Lower leg skin (tissue), 3 donors: ENCODE measurements around the gene IL1RN.

Experiments used
- POLR2A ChIP-seq, 2 donors: fragments of 450-650 bp; IDR thresholded peaks; one replicate each; pipeline ENCODE4 v1.6.1; 2016 to 2017; ENCODE audit warnings: antibody characterized with exemption in 2 of 2, mild to moderate bottlenecking in 1 of 2, moderate library complexity in 1 of 2
- TF ChIP-seq, protein P1 (sequence below), 3 donors: fragments of 450-650 bp; IDR thresholded peaks; one replicate each; pipeline ENCODE4 v1.5.1; 2016; ENCODE audit warnings: antibody characterized with exemption in 3 of 3, mild to moderate bottlenecking in 3 of 3, moderate library complexity in 2 of 3

DNA sequence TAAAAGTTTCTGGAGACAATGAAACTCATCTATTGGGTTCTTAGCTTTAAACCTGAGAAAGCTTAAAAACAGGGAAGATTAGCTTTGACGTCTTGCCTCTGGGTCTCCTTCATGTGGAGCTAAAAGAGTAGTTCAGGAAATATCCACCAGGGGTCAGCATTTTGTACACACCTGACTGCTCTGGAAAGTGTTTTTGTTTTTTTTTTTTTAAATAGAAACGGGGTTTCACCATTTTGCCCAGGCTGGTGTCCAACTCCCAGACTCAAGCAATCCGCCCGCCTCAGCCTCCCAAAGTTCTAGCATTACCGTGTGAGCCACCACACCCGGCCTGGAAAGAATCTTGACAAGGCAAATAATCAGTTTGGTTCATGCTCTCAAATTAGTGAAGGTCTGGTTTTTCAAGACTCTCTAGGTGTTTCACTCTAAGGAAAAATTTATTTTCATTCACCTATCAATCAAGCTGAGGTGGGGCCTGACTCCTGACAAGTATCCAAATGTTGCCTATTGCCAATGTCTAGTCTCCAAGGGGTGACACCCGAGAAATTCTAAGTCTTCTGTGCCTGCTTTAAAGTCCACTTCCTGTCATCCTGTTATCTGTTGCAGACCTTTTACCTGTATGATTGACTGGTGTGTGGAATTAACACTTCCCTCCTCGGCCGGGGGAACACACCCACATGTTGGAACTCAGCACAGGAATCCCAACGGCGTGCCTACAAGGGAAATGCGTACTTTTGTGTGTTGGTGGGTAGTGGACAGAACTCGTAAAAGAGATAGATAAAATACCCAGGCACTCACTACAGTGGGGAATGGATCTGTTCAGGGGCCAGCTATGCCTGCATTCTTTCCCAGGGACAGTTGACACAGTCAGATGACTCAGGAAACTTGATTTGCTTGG lies 11.3 kb downstream of the IL1RN start:
- TF ChIP-seq, protein P1, sequence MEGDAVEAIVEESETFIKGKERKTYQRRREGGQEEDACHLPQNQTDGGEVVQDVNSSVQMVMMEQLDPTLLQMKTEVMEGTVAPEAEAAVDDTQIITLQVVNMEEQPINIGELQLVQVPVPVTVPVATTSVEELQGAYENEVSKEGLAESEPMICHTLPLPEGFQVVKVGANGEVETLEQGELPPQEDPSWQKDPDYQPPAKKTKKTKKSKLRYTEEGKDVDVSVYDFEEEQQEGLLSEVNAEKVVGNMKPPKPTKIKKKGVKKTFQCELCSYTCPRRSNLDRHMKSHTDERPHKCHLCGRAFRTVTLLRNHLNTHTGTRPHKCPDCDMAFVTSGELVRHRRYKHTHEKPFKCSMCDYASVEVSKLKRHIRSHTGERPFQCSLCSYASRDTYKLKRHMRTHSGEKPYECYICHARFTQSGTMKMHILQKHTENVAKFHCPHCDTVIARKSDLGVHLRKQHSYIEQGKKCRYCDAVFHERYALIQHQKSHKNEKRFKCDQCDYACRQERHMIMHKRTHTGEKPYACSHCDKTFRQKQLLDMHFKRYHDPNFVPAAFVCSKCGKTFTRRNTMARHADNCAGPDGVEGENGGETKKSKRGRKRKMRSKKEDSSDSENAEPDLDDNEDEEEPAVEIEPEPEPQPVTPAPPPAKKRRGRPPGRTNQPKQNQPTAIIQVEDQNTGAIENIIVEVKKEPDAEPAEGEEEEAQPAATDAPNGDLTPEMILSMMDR (IDR thresholded peaks at IDR 0.05), result no peak
- TF ChIP-seq POLR2A (IDR thresholded peaks at IDR 0.05), result no peak
